COLO668 (cell line): Measurements from ENCODE around the gene FAIM2.

Source experiments
- DNase-seq: peaks from one replicate; lab custom pipeline; 2025; ENCODE audit not compliant: unreplicated experiment; lab: John Stamatoyannopoulos, UW

FAIM2 gene

GRCh38 chr12:49939707-49940106 is 36.0 kb upstream of the FAIM2 start:
- DNase-seq, result no peak

- DNase-seq, result no peak
Observed at GRCh38 chr12:49939307-49939706, 35.6 kb upstream of the FAIM2 start.

GRCh38 chr12:49937639-49938300 is 34.1 kb upstream of the FAIM2 start:
- DNase-seq, result no peak

- no peak for DNase-seq
Observed at GRCh38 chr12:49936925-49937324, 33.2 kb upstream of the FAIM2 start.

- DNase-seq, result no peak
Observed at GRCh38 chr12:49934505-49934904, 30.8 kb upstream of the FAIM2 start.

- DNase-seq, result no peak
Observed at GRCh38 chr12:49933796-49934195, 30.1 kb upstream of the FAIM2 start.

DNA sequence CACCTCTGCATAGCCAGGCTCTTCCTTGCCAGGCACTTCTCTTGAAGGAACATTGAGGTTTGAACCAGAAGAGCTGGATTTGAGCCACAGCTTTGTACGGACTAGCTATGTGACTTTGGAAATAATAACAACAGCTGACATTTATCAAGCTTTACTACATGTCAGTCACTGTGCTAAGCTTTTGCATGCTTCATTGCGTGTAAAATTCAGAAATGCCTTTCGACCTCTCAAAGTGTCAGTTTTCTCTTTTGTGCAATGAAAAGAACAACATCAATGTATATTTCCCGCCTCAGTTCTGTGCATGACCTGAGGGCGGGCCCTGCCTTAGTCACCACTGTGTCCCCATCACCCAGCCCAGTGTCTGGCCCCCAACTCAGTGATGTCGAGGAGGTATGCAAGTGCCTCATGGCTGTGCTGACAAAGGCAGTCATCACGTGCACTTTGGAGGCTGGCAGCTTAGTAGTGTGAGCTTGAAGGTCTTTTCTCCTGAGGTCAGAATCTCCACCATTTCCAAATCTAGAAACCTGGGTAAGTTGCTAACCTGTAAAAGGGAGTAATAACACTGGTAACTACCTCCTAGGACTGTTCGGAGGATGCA is 28.9 kb upstream of the FAIM2 start:
- DNase-seq, result no peak

GRCh38 chr12:49932023-49932422 is 28.3 kb upstream of the FAIM2 start:
- DNase-seq, result no peak

DNA sequence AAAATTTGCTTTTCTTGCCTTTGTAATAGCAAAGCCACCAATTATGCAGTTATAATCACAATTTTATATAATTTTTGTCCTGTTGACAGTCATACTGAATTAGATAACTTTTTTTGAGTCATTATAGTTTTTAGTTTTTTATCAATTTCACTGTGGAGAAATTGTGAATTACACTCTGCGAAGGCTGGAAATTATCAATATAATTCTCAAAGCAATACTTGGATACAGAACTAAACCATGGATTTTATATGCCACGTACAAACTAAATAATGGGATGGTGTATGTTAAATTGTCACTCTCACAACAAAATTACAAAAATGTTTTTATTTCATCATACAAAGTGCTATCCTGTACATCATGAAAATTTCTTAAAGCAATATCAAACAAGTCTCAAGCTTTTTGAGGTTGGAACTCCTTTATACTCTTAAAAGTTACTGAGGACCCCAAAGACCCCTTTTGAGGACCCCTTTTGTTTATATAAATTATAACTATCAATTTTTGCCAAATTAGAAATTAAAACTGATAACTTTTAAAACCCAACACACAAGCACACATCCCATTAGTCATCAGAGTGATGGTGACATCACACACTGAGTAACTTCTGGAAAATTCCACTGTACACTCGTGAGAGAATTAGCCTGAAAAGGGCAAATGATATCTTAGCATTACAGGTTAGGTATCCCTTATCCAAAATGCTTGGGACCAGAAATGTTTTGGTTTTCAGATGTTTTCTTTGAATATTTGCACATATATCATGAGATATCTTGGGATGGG is 27.0 kb upstream of the FAIM2 start:
- DNase-seq, result no peak

DNA sequence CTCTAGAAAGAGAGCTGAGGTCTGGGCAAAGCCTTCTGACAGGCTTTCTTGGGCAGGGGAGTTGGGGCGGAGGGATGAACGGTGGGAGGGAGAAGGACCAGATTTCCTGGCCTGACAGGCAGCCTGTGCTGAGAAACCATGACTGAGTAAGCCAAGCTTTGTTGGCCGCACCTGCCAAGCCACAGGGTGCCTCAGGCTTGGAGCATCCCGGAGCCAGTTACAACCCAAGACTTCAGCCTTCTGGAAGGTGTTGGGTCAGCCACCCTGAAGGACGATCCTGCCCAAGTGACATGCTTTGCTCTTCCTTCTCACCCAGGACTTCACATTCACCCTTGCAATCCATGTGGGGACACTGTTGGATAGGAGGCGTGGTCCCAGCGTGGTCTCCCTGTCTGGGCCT is 25.9 kb upstream of the FAIM2 start:
- no peak for DNase-seq

- DNase-seq, result no peak
Observed at GRCh38 chr12:49928471-49928870, 24.8 kb upstream of the FAIM2 start.

DNA sequence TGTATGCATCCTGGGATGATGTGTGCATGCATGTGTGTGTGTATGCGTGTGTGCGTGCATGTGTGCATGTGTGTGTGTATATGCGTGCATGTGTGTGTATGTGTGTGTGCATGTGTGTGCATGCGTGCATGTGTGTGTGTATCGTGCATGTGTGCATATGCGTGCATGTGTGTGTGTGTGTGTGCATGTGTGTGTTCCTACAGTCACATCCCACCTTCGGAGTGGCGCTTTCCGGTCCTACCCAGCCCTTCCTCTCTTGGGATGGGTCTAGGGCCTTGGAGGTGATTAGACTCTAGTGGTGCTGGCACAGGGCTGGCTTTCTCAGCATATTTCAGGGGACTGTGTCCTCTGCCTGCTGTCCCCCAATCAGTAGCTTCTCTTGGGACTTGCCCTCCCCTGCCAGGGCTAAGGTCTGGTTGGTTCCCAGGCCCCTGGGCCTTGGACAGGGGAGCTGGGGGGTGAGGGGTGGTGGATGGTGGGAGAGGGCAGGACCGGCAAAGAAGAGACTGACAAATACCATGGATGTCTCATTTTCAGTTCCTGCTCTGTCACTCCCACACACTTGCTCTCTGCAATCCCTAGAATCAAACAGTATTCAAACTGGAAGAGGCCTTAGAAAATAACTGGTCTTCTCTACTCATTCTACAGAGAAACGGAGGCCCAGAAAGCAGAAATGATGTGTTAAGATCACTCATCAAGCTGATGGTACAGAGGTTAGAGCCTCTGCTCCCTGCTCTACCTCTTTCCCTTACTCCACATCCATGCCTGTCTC is 21.9 kb upstream of the FAIM2 start:
- DNase-seq, result no peak

GRCh38 chr12:49924628-49925246 is 21.0 kb upstream of the FAIM2 start:
- no peak for DNase-seq

DNA sequence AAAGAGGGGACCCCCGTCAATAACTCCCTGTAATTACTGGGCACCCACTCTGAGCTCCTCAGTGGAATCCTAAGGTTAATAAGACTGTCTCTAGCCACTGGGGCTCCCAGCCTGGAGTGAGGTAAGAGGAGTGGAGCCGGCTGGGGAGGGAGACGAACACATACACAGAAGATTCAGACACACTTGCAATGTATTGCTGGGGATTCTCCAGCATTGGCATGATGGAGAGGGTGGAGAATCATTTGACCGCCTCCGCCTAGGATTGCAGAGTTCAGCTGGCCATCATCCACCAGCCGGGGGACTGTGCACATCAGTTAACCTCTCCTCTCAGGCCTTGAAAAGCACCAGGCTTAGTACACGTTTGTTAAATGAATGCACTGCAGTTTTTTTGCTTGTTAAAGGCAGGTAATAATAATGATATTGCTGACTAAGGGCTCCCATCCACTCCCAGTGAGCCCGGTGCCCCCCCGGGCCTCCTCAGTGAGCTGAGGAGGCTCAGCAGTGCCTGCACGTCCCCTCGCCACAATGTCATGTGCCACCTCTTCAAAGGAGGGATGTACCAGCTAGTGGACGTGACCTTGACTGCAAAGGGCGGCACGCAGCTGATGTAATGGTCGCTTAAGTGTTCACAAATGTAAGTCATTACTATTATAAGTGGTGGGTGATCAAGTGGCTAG is 20.3 kb upstream of the FAIM2 start:
- no peak for DNase-seq

DNA sequence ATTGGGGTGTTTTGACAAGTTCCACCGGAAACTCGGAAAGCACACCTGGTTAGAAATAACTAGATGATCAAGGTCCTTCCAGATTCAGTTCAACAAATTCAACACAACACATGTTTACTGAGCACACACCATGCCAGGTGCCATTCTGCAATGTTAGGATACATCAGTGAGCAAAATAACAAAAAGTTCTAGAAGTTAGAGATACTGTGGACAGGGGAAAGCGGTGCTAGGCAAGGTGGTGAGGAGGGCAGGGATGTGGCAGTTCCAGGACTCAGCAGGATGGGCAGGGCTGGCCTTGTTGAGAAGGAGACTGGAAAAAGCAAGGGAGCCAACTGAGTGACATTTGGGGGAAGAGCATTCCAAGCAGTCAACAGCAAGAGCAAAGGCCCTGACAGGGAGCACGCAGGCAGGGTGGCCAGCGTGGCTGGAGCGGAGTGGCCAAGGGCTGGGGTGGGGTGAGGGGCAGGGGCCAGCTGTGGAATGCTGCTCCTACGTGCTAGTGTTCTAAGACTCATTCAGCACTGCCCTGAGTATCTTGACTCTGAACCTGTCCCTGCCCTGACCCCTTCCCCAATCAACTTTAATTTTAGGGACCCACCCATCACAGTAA is 19.4 kb upstream of the FAIM2 start:
- no peak for DNase-seq

DNA sequence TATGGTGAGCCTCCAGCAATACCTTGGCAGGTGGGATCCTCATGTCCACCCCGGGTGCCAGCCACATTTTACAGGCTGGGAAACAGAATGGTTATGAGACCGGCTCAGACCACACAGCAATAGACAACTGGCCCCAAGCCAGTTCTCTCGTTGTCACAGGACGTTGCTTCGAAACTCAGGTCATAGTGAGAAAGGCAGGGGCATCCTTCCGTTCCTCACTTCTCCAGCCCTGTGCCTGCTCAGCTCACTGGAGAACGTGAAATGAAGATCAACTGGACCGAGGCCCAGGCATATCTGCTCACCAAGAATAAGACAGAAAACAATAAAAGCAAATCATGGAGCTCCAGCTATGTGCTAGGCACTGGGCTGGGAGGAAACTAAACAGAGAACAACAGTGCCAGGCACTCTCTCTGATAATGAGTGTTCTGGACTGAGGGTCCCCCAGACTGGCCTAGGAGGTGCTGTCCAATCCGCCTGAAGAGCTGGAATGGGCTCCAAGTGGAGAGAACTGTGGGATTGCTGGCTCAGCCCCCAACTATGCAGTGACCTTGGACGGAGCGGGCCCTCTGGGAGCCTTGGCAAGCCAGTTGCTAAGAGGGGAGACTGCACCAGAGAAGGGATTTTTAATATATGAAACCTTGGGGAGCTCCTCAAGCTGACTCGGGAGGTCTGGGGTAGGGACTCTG is 18.8 kb upstream of the FAIM2 start:
- no peak for DNase-seq

- no peak for DNase-seq
Observed at GRCh38 chr12:49921936-49922335, 18.2 kb upstream of the FAIM2 start.

DNA sequence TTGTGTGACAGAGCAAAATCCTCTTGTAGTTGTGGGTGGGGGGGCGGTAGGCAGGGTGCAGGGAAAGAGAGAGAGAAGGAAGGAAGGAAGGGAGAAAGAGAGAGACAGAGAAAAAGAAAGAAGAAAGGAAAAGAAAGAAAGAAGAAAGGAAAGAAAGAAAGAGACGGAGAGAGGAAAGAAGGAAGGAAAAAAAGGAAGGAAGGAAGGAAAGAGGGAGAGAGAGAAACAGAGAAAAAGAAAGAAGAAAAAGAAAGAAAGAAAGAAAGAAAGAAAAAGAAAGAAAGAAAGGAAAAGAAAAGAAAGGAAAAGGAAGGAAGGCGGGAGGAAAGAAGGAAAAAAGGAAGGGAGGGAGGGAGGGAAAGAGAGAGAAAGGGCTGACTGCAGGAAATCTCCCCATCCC is 17.6 kb upstream of the FAIM2 start:
- DNase-seq, result no peak

GRCh38 chr12:49920915-49921286 is 17.2 kb upstream of the FAIM2 start:
- no peak for DNase-seq
